ENCODE measurements around the gene SIRPG.

- TF ChIP-seq TAF1 (IDR thresholded peaks at IDR 0.05; ENCODE audit: borderline replicate concordance, low read depth, low read length) = no peak
- no peak for TF ChIP-seq POLR2A (IDR thresholded peaks at IDR 0.05; ENCODE audit: low read depth, low read length)
Measured at GRCh38 chr20:1652960-1653359, 4.6 kb downstream of the SIRPG start.

Data from GM12892 (cell line).